HG02759 (cell line): Measurements from ENCODE around the gene MMP24OS.

Experiments
- ATAC-seq: cut with Tn5 transposase; IDR thresholded peaks from one replicate; pipeline ENCODE4 v1.9.1; 2021; ENCODE audit warnings: mild to moderate bottlenecking, moderate library complexity; ENCODE audit not compliant: unreplicated experiment

The MMP24OS gene

DNA sequence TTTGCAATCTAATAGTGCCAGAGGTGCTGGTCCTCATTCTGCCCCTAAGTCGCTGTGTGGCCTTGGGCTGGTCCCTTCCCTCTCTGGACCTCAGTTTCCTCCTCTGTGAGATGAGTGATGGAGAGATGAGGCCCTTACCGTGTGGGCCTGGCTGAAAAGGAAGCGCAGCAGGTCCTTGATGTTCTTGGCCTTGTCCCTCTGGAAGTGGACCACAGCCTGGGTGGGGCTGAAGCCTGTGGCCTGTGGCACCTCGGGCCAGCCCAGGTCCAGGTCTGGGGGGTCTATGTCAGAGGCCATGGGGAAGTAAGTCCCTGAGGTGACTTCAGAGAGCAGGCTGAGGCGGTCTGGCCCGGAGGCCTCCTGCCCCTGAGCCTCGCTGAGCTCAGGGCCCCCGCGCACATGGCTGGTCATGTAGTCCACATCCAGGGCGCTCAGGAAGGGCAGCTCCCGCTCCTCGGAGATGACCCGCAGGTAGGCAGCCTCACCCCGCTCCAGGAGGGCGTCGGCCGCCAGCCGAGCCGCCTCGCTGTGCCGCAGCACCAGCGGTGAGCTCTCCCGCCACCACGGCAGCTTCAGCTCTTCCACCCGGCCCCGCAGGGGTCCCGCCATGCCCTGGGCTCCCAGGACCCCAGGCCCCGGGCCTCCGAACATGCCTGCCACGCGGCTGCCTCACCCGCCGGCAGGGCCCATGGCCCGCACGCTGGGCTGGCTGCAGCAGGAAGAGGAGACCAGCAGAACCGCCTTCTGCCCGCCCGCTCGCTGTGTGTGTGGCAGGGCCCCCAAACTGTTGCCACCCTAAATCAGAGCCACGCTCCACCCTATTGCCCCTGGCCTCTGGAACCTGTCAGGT lies 14.0 kb upstream of the MMP24OS start, which contains the start of gene FAM83C:
Gene FAM83C, minus strand, starts transcription at position 772 of the 850 bp plus-strand sequence. Its CDS starts 121 bp downstream, at position 651.
- ATAC-seq = no peak

DNA sequence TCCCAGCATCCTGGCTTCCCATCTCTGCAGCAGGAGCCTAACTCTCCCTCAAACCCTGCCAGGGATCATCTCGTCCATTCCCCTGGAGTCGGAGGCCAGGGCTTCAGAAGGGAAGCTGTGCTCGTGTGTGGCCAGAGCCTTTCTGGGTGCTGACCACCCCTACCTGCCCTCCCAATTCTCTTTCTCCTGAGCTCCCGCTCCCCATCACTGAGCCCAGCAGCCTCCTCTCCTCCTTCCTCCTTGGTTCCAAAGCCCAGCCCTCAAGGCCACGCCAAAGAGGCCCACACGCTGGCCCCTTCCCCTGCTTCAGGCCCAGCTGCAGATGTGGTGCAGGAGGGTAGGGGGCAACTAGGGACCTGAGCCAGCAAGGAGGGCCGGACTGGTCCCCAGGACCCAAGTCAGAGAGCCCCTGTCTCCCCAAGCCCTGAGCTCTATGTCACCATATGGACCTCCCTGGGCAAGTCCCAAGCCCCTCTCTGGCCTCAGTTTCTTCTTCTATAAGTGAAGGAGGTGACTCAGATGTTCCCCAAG lies 13.0 kb upstream of the MMP24OS start:
- no peak for ATAC-seq

DNA sequence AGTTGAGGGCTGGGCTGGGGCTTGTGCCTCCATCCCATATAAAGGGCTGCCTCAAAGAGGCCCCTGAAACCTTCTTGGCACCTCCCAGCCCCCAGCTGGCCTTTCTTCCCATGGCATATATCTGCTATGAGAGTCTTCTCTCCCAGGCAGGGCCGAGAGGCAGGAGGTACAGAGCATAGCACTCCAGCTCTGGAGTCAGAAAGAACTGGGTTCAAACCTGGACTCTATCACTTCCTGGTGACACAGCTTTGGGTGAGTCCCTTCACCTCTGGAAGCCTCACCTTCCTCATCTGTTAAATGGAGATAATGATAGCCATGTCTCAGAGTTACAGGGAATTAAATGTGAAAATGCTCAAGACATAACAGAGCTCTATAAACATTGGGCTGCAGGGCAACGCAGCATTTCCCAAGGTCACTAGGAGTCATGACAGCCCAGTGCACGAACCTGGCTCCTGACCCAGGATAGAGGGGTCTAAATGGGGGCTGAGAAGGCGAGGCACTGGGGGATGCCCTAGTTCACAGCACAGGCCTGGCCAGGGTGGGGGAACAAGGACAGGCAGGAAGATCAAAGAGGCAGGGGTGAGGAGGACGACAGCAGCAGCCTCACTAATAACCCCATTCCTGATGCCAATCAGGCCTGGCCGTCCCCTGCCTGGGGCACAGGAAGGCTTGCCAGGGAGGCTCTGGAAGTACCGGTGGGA lies 12.4 kb upstream of the MMP24OS start:
- no peak for ATAC-seq

DNA sequence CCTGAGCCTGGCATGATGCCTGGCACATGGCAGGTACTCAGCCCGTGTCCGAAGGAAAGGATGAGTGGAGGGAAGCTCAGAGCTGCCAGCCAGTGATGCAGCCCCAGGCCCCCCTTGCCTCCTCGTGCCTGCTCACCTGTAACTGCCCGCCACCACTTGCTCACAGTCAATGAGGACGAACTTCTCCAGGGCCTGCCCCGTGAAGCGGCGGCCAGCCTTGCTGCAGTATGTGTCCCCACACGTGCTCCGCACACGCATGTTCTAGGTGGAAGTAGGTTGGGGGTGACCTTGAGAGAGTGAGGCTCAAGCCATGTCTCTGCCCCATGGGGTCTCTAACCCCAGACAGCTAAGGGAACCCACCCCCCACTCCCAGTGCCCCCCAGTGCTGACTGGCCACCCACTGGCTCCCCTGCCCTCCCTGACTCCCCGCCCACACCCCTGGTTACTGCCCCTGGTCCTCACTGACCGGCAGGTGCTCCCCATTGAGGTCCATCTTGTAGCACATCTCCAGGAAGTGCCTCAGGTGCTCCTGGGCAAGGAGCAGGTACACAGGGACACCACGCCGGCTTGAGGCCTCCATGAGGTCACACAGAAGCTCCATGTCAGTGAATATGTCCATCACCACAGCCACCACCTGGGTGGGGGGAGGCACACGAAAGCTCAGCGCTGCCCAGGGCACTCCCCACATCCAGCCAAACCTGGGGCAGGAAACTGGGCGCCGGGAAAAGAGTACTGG lies 10.6 kb upstream of the MMP24OS start:
- ATAC-seq = no peak

DNA sequence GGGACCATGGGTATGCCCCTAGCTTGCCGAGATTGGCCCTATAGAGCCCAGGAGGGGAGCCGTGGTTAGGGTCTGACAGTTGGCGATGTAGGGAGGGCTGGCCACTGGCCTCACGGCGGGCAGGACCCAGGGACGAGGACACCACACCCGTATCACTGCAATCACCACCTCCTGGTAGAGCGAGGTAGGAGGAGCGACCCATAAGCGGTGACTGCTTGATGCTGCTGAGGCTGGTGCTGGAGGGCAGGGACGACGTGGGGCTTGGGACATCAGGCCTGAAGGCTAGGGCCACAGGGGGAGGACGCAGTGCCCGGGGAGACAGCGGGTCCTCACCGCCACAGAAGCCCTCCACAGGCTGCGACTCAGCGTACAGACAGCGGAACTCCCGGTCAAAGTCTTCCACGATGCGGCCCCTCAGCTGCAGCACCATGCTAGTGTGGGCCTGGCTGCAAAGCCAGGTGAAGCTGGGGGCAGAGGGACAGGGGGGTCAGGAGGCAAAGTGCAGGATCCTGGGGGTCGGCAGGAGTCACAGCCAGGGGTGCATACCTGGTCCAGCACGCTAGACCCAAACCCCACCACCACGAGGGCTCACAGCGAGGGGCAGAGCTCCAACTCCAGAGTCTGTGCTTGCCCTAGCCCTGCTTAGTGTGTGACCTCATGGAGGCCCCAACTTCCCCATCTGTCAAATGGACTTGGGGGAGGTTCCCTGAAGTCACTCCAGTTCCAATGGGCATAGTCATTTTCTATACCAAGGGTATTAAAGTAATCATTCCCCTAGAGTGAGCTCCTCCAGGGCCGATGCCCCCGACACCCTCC lies 9.8 kb upstream of the MMP24OS start:
- ATAC-seq = no peak

DNA sequence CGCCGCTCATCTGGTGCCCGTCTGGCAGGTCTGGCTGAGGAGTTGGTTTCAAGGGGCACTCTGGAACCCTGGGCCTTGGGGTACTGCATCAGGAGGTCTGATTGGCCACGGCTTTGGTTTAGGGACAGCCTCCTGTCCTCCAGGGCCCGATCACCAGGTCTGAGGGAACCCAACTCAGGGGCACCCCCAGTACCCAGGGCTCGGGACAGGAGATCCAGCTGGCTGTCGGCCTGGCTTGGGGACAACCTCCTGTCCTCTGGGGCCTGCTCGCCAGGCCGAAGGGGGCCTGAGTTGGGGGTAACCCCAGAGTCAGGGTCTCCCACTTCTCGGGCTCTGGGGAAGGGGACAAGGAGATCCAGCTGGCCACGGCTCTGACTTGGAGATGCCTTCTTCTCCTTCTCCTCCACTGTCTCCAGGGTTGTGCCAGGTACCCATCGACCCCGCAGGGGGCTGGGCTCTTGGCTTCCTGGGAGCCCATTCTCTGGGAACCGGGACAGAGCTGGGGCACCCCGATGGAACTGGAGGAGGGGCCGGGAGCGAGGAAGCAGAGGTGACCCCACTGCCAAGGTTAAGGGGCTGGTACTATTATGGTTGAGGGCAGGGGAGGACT lies 9.1 kb upstream of the MMP24OS start:
- no peak for ATAC-seq

DNA sequence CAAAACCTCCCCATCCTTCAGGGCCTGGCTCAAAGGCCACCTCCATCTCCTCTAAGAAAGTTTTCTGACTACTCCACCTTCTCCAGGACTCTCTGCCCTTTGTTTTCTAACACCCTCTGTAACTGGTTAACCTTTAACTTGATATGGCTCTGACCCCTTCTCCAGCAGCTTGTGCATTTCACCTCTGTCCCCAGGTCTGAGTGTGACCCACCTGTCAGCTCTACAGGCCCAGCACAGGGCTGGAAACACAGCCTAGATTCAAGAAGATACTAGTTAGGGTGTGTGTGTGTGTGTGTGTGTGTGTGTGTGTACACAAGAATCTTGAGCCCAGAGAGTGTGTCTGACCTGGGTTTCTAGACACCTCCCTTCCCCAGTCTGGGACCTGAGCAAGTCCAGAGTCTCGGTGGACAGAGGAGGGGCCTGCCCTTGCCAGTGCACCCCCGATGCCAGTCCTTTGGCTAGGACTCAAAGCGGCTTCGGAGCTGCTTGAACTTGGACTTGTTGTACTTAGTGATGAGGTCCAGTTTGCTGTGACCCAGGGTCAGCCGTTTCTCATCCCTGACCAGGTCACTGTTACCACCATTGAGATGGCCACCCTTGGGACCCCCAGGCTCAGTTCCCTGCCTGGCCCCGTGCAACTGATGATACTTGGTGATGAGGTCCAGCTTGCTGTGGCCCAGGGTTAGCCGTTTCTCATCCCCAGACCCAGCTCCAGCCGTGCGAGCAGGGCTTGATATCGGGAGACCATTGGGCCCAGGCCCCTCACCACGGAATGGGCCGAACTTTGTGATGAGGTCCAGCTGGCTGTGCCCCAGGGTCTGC lies 8.4 kb upstream of the MMP24OS start:
- ATAC-seq = no peak

DNA sequence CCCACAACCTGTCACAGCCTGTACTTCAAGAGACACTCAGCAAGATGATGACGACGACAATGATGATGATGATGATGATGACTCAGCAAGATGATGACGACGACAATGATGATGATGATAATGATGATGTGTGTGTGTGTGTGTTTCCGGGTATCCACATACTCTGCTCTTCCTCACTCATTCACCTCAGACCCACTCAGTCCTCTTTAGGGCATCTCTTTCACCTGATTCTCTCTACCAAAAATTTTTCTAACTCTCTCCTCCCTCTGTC lies 7.8 kb upstream of the MMP24OS start:
- no peak for ATAC-seq

DNA sequence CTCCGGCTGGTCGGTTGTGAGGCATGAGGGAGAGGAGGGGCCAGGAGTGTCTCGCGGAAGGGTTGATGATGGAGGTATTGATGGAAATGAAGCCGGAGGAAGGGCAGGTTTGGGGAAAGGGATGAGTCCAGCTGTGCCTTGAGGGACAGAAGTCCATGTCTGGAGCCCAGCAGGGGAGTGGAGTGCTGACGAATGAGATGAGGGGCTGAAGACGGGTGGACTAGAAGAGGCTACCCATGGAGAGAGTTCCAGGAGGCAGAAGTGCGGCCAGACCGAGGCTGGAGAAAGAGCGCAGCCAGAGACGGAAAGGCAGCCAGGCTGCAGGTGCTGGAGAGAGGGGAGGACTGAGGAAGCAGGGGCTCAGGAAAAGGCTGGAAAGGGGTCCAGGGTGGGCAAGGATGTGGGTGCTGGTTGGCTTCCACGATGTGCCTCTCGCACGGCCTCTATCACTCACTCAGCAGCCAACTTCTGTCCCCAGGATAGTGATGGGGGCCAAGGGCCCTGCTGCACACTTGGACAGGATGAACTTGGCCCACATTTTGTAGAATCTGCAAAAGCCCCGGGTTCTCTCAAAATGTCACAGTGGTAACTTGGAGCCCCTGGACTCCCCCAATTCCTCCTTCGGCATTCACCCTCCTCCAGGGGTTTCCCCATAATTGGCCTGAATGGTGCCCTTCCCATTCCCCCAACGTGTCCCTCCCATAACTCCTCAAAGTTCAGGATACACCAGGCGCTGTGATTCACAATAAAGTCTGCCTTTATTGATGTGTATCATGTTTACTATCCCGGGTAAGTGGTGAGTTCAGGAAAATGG lies 7.3 kb upstream of the MMP24OS start:
- ATAC-seq = no peak

DNA sequence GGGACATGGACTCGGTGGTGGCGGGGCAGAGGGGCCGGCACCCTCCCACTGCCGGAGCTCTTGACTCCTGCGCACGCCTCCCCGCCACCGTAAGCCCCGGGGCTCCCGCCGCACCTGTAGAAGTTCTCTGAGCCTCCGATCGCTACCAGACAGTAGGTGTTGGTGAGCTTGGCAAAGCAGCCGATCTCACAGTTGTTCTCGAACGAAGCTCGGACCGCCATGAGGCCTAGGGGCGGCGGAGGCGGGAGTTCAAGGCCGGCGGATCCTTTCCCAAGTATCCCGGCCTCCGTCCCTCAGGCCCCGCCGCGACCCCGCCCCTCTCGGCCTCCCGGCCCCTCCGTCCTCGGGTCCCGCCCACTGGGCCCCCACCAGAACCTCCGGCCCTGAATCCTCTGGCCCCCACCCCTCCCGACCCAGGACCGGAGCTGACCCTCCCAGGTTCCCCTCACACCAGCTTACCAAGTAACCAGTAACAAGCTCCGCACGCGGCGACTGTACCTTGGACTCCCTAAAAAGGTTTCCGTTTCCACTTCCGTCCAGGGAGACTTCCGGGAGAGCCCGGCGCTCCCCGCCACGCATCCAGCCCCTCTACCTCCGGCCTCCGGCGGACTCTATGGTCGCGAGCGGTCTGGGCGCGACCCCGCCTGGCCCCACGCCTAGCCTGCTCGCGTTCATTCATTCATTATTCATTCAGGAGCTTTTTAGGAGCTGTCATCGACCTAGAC lies 6.5 kb upstream of the MMP24OS start, which contains the start of gene EIF6:
Gene EIF6, minus strand, starts transcription at position 506 of the 725 bp plus-strand sequence. Its CDS starts 285 bp downstream, at position 221.
- ATAC-seq = peak; percentile 84

DNA sequence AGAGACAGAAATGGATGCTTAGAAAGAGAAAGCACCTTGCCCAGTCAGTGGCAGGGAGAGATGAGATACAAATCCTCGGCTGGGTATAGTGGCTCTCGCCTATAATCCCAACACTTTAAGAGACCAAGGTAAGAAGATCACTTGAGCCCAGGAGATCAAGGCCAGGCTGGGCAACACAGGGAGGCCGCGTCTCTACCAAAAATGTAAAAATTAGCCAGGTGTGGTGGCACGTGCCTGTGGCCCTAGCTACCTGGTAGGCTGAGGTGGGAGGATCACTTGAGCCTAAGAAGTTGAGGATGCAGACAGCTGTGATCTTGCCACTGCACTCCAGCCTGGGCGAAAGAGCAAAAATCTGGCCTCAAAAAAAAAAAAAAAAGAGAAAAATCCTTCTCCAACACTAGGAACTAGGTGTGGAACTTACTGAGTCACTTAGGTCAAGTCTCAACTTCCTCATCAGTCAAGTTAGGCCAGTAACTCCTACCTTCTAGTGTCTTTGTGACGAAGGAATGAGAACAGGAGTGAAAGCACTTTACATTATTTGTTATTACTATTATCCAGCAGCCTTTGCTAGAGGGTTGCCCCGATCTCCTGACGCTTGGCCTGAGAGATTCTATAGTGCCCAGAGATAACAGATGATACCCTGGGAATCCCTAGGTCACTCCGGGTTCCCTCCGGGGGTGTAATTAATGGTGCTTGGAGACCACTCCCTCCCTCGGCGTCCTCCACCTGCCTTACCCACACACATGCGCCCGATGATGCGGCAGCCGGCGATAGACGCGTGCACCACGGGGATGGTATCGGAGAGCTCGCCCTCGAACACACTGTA lies 5.7 kb upstream of the MMP24OS start:
- no peak for ATAC-seq

DNA sequence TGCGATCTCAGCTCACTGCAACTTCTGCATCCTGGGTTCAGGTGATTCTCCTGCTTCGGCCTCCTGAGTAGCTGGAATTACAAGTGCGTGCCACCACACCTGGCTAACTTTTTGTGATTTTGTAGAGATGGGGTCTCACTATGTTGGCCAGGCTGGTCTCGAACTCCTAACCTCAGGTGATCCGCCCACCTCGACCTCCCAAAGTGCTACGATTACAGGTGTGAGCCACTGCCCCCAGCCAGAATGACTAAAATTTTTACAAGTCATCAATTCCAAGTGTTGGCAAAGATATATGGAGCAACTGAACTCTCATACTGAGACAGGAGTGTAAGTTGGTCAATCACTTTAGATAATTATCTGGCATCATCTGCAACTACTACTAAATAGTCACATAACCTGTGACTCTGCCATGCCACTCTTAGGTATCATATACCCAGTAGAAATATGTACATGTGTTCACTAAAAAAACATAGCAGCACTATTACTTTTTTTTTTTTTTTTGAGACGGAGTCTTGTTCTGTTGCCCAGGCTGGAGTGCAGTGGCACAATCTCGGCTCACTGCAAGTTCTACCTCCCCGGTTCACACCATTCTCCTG lies 3.7 kb upstream of the MMP24OS start:
- no peak for ATAC-seq

DNA sequence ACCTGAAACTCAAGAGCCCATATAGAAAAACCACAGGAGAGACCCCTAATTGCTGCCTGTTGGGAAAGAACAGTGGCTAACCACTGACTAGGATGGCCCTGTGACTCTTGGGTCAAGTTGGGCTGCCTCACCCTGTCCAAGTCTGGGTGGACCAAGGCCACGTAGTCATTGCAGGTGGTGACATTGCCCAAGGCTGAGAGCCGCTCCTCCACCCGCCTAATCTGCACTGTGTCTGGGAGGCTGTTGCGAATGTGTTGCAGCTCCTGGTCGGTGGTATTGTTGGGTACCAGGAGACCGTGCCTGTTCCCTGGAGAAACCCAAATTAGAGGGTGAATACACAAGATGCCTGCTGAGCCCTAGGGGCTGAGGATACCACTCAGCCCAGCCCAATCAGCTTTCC lies 2.6 kb upstream of the MMP24OS start:
- ATAC-seq = no peak

DNA sequence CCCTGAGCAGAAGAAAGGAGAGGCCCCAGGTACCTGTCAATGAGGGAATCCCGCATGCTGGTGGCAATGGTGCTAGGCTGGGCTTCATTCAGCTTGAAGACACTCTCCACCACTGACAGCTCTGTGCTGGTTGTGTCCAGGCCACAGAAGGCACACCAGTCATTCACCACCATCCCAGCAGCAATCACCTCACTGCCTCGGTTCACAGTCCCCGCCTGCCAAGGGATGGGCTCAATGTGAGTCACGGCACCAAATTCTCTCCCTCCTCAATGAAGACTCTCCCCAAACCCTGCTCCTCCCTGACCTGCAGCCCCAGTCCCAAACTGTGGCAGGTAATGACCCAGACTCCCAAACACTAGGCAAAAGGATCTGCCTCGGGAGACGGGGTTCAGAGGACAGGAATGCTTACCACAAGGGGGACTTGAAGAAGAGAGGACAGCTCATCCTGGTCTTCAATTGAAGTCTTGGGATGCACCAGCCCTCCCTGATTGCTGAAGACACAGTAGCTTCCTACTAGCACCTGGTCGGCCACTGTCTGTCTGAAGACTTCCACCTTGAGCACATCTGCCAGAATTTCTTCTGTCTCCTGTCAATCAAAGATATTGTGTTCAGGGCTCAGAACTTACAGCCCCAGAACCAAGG lies 1.7 kb upstream of the MMP24OS start:
- ATAC-seq = no peak

DNA sequence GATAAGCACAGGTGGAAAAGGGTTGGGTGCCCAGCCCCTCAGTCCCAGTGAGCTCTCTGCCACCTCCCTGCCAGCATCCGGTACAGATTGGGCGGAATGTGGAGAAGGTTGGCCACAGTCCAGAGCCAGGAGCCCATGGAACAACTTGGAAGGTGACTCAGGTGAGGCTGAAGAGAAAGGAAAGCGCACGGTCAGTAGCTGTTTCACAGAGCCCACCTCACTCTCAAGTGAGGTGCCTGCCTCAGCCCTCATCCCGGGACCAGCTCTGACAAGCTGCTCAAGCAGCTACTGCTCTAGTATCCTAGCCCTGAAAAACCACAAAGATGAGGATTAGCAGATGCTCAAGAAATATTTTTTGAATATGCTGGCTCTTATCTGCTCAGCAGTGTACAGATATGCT lies 1.1 kb upstream of the MMP24OS start:
- ATAC-seq = no peak

DNA sequence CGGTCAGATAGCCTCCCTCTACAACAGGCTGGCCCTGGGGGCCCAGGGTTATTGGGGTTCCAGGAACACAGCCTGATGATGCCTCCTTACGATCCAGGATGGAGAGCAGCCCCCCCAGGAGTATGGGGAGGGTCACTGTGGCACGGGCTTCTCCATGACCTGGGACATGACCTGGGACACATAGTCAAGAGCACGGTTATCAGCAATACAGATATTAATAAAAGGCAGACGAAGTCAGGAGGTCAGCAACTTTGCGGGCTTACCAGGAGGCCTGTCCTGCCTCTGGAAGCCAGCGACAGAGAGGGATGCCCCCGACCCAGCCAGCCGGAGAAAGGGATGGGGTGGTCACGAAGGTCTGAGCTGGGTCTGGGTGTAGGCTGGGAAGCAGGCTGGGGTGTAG lies 795 bp downstream of the MMP24OS start:
- no peak for ATAC-seq
